SIG-M5 (cell line): Measurements from ENCODE around the gene WNT5B.
"Not testable (repeated sequence)": the region's sequence is repeated elsewhere in the genome, so short reads cannot be mapped to it uniquely, and the experiment has no call there.

Experiments
- DNase-seq: peaks from one replicate; lab custom pipeline; 2025; lab: John Stamatoyannopoulos, UW

The WNT5B gene

DNA sequence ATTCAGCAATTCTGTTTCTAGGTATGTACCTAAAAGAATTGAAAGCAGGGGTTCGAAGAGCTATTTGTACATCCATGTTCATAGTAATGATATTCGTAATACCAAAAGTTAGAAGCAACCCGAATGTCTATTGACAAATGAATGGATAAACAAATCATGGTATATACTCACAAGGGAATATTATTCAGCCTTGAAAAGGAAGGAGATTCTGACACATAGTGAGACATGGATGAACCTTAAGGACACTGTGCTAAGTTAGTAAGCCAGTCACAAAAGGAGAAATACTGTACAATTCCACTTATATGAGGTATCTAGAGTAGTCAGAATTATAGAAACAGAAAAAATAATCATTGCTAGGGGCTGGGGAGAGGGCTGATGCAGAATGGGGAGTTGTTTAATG lies 30.3 kb upstream of the WNT5B start:
- no peak for DNase-seq

DNA sequence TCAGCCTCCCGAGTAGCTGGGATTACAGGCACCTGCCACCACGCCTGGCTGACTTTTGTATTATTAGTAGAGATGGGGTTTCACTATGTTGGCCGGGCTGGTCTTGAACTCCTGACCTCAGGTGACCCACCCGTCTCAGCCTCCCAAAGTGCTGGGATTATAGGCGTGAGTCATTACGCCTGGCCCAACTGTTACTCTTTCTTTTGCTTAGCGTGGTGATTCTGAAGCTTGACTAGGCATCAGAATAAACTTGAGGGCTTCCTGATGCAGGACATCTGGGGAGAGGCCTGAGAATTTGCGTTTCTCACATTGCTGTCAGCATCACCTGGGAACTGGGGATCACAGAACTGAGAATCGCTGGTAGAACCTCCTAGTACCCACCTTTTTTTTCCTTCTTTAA lies 26.3 kb upstream of the WNT5B start:
- DNase-seq = not testable (repeated sequence)

DNA sequence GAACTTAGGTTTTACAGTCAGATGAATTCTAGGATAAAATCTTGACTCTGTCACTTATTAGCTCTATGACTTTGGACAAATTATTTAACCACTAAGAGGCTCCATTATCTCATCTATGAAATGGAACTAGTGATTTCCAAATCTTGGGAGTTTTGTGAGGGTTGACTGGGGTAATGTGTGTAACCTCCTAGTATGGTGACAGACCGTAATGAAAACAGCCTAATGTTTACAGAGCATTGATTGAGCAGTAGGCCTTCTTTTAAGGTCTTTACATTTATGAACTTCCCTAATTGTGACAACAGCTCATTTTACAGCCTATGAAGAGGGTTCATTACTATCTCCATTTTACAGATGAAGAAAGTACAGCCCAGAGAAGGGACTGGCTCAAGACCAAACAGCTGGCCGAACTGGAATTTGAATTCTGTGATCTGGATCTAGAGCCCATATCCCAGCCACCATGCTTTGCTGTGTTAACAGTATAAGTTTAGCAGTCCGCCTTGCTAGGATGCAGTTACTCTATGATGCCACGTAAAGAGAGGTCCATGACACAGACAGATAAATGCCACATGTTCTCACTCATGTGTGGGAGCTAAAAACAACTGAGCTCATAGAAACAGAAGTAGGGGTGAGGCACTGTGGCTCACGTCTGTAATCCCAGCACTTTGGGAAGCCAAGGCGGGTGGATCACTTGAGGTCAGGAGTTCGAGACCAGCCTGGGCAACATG lies 25.6 kb upstream of the WNT5B start:
- DNase-seq = no peak

DNA sequence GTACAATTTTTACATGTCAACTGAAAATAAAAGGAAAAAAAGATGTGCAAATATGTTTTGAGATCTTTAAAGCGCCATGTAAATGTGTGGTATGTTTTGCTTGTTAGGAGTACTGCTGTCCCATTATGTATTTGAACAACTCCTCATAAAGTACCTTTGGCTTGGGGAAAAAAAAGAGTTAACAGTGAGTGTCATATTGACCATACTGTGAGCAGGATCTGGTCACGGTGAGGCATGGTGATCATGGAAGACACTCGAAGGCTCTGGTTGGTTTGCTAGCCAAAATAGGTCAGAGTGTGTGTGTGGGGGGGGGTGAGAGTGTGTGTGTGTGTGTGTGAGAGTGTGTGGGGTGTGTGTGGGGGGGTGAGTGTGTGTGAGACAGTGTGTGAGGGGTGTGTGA lies 24.6 kb upstream of the WNT5B start:
- DNase-seq = no peak

DNA sequence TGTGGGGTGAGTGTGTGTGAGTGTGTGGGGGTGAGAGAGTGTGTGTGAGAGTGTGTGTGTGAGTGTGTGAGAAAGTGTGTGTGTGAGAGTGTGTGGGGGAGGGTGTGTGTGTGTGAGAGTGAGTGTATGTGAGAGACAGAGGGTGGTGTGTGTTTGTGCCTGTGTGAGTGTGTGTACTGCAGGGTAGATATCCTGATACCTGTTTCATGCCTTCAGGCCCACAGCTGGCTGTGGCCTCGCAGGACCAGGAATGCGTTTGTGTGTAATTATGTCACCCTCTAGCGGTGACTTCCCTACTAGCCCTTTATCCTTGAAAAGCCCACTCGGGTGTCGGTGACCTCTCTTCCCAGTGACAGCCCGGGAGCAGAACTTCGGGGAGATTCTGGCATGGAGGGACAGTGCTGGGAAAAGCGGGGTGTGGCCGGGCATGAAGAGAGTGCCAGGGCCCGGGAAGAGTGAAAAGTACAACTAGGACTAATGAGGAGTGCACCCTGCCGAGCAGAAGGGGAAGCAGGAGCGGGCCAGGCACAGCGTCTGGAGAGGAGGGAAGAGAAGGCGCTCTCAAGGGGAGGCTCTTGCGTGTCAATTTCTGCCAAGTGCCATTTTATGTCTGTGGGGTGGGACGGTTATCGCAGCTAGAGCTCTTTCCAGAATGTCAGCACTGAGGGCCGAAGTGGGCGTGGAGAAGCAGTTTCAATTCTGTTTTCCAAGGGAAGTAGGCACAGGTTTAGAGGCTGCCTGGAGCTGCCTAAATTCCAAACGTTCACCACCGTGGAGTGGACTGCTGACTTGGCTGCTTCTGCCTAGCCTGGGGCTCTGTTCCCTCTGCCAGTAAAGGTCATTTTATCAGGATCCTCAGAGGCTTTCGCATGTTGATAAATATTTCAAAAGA lies 23.7 kb upstream of the WNT5B start:
- DNase-seq = no peak

DNA sequence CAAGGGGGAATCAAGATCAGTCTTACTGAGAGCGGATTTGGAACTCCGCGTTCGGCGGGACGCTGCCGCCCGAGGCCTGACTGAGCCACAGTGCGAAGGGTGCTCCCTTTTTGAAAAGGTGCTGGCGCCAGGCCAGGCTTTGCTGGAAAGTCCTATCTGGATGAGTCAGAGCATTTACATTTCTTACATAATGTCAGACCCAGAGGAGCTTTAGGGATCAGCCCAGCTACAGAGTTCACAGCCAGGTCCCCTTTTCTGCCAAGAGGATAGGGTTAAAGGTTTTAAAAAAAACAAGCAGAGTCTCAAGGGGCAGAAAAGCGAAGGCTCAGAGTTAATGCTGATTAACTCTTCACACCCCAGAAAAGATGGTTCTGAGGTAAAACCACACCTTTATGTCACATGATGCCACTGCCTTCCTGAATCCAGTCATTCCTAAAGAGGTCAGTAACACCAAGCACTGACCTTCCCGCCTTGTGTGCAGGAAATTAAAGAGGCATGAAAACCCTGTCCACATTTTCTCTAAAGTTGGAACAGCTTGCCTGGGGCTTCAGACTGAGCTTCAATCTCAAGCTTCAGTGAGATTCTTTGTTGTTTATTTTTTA lies 22.9 kb upstream of the WNT5B start:
- peak; percentile 33 for DNase-seq

DNA sequence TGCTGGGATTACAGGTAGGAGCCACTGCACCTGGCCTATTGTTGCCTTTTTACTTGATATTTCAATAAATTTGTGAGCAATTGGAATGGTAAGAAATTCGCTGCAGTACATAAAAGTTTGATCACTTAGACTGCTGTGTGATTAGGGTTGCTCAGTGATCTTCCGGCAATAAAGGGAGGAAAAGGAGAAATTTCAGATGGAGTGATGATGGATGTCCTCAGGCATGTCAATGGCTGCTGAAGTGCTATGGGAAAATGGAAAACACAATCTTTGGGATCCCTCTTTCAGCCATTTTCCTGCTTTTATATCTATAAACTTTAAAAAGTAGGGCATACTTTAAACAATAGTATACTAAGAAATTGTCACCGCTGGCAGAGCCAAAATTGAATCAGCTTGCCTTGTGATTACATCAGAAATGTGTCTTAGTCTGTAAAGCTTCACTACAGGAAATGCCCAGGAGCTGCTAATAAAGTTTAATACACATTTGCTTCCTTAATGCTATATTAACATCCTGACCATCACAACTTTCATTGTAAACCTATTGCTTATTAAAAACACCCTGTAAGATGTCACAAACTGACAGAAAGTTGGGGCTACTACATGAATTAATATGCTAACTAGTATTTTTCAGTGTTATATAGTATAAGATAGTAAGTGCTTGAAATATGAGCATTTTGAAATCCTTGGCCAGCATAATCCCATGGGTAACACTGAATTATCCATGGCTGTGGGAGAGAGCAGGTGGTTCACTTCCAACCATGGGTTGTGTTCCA lies 20.9 kb upstream of the WNT5B start:
- no peak for DNase-seq

DNA sequence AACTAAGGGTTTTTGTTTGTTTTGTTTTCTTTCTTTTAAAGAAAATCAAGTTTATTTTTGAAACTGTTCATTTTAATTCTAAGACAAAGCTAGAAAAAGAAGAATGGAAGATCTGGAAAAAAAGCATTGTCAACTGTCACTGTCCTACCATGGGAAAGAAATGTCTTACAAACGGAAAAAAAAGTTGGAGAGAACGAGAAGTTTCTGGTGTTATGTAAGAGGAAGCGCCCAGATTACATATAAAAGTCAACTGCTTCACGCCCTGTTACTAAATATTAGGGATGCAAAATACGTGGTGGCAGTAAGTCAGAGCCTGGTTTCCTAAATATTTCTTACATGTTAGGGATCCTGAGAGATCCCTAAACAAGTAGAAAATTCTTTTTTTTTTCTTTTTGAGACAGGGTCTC lies 20.3 kb upstream of the WNT5B start:
- DNase-seq = no peak

DNA sequence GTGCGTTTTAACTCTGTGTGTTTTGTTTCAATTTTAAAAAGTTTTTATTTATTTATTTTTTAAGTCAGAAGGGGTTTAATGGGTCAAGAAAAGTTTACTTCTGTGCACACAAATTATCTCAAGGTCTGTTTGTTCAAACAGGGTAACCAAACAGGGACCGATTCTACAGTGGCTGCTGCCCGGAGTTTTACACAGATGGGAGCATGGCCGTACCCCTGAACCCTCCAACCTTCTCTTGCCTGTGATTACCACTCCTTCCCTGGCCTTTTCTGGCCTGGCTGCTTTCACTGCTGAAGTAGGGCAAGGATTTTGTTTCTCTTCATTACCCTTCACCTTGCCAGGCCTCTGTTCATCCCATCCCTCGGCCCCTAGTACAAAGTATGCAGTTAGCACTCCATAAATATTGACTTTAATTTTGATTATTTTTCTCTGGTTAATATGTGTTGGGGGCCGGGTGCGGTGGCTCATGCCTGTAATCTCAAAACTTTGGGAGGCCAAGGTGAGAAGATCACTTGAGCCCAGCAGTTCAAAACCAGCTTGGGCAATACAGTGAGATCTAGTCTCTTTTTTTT lies 18.9 kb upstream of the WNT5B start:
- no peak for DNase-seq

DNA sequence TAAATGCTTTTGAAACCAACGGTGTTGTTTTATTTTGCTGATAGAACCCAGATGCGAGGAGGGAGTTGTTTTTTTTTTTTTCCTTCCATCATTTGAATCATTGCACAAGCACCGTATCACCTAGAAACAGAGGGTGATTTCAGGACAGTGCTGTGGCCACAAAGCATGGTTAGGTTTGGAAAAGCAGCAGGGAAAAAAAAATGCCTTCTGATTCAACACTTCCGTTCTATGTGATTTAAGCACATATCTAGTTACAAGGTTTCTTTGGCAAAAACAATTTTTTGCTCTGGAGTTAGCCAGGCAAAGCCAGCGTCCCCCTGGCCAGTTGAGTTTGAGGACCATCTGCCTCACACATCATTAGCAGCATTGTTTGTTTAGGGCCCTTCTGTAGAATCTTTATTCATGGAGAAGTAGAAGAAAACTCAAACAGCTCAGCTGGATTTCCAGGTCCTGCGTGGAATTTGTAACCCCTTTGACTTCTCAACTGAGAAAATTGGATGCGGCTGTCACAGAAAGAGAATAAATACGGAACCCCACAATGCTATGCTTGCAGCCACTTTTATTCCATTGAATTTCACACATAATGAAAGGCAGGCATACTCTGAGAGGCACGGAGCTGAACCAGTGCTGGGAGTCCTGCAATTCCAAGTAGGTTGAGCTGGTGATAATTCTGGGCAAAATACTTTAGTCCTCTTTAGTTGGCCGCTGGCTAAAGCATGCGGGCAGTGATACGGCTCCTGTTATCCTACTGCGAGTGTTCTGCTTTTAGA lies 17.0 kb upstream of the WNT5B start:
- DNase-seq = no peak

DNA sequence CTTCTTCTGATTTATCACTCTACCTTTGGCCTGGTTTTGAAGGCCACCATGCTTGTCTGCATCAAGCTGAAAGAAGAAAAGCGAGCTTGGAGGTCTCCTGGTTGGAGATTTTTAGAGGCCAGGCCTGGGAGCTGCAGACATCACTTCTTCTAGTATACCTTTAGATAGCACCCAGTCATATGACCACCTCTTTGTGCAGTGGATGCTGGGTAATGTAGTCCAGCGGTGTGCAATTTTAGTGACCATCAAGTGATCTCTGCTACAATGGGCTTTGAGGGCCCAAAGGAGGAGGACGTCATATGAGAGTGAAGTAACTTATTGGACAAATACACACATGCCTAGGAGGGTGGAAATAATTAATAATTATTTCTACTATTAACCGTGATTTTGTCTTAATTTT lies 15.2 kb upstream of the WNT5B start:
- DNase-seq = no peak

DNA sequence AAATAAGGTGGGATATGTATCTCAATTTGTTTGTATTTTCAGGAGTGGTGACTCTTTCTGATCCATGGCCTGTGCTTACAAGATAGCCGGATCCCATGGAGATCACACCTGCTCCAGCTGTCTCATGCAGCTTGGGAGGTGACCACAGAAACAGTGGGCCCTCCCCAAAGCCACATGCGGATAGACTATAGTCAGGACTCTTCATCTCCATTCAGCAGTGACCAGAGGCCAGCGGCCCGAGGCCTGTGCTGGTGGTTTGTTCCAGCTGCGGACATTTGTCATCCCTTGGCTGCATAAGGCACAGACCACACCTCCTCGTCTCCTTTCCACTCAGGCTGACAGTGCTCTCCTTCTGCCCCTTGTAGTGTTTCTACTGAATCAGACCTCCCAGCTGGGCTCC lies 14.7 kb upstream of the WNT5B start:
- DNase-seq = no peak

DNA sequence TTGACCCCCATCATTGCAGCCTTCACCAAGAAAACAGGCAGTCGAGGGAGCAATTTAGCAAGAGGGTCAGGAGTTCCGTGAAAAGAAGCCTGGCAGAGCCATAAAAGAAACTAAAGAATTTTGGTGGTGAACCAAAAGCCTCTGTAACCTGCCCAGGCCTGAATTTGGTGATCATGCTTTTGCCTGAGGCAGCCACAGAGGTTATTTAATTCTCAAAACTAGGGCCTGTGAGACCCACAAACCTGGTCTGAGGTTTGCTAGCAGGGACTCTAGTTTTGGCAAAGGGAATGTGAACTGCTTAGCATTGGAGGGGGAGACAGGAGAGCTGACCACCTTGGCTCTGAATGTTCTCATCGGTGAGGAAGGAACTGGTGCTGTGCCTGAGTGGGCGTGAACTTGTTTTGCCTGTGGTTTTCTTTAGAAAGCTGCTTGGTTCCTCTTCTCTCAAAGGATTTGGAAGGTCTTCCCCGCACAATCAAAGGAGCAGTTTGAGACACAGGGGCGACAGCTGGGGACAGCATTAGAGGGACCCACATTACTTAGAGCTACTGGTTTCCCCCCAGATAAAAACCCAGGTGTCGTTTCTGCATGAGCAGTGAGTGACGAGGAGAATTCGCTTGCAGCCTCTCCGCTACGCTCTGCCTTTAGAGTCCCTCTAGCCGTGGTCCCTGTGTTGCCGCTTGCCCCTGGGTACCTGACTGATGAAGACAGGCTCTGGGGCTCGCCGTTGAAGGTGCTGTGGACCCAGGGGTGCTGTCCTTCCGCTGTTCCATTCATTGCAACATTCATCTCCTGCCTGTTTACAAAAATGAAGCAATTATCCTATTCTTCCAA lies 12.6 kb upstream of the WNT5B start:
- no peak for DNase-seq

DNA sequence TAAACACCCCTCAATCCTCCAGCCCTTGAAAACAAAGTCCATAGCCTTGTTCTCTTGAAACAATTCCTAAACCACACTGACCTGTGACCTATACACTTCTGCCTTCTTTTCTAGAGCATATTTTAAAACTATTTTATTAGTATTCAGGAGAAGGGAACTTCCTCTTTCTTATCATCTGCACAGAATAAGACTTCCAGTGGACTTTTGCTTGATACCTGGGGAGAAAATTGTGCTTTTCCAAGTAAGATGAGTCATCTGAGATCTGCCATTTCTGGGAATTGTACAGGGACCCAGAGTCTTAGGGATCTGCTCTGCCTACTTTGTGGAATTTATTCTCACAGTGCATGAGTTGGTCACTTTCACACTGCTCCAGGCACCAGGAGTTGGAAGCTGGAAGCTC lies 10.5 kb upstream of the WNT5B start:
- DNase-seq = no peak

DNA sequence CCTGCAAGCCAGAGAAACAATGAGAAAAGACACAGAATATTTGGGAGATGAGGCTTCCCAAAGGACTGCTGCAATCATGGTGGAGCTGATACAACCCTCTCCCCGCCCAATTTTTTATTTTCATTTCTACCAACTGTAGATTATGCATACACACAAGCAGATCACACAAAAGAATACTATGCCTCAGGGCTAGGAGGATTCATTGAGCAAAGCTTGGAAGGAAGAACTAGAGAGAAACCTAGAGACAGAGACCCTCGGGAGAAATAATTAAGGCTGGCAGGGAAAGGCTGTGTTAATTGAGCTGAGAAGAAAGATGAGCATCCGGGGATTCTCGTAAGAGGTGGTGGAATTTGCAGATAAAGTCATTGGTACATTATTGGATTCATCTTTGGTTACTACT lies 9.9 kb upstream of the WNT5B start:
- no peak for DNase-seq

DNA sequence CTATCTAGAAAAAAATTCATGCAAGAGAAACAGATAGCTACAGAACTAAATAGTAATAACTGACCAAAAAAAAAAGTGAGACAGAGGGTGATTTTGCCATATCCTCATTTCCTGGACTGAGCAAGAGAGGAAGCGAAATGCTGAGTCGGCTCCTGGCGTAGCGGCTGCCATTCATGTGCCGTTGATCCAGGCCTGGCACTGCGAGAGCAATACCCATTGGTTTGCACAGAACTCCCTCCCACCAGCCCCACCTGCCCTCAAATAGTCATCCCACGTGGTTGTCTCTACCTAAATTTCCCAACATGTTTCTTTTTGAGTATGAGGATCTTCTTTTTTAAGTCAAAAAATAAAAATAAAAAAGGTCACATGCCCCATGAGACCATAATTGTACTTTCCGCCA lies 9.4 kb upstream of the WNT5B start:
- DNase-seq = no peak

DNA sequence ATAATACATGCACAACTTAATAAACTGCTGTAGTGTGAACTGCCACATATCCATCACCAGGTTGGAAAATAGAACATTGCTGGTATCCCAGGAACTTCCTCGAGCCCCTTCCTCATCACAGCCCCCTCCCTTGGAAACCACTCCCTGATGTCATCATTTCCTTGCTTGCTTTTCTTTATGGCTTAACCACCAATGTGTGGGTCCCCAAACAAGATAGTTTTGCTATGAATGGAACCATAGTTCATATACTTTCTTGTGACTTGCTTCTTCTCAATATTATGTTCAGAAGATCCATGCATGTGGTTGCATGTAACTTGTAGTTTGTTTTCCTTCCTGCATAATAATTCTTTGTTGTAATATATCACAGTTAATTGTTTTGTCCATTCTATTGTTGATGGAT lies 8.9 kb upstream of the WNT5B start:
- no peak for DNase-seq

DNA sequence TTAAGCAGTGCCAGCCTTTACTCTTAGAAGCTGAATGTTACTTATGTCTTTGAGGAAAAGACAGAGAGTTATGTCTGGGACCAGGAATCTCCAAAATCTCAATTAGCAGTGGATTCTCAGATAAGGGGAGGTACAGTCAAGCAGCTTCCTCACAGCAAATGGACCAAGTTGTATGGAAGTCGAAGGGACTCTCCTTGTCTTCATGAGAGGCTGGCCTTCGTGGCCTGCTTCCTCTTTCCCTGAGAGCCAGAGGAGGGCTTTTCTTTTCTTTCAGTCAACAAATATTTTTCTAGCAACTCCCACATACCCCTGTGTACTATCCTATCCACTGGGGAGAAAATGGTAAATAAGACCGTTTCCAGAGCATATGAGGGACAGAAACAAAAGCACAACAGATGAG lies 6.6 kb upstream of the WNT5B start:
- DNase-seq = no peak

DNA sequence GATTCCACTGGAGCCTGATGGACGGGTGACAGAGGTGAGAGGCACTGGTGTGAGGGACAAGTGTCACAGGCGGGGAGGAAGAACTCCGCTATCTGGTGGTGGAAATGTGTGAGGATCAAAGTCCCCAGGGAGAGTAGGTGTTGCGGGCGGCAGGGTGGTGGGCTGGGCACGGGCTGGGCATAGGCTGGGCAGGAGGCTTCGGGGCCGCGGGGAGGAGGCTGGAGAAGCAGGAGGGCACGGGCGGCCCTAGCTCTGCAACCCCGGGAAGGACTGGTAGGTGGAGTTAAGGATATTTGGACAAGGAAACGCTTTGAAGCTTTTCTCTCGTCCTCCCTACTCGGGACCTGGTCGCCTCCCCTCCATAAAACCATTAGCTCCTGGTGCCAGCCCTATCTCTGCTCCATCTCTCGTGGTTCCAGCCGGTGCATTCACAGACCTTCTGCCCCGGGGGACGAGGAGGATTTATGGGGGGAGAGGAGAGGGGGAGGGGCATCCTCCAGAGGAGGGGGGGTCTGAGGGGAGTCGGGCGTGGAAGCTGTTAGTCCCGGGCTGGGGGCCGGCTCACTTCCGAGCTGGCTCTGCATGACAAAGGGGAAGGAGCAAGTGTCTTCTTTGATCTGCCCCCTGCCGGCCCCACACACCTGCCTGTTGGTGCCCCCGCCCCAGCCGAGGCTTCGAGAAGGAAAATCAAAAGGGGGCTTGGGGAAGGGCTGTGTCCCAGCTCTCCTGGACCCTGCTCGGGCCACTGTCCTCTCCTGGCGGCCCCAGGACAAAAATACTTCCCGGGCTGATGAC lies 504 bp downstream of the WNT5B start:
- DNase-seq = no peak
